ENCODE measurements around the gene CTNNA1.
"Not testable (repeated sequence)": the region's sequence is repeated elsewhere in the genome, so short reads cannot be mapped to it uniquely, and the experiment has no call there.

The CTNNA1 gene

DNA sequence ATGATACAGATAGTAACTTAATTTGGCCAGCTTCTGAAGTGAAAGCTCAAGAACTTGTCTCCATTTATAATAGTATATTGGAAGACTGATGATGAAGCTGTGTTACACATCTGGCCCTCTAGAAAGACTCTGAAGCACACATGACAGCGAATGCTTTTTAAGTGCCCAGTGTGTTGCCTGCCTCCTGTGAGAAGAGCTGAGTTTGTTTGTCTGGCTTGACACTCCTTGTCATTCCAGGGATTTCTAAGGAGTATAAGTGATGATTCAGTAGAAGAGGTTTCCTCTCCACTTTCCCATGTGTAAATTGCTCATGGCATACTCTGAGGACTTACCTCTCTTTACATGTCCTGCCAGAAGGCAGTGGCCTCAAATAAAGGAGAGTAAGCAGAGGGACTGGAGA is 152.3 kb downstream of the CTNNA1 start:
- DNase-seq: no peak

DNA sequence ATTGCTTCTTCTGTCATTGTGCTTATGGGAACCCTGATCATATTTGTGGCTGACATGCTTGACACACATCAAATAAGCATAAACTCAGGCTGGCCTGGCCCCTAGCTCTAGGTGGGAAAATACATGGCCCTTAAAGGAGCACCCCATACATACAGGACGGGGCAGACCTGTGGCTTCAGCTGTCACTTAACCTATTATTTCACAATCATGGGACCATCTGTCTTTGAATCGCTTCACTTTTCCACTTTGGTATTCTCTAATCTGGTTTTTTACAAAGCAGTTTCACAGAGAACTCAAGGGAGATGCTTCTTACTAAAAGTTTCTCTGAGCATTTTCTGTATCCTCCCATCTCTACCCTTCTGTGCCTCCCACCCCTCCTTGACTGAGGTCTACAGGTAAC is 156.5 kb downstream of the CTNNA1 start:
- DNase-seq: no peak

DNA sequence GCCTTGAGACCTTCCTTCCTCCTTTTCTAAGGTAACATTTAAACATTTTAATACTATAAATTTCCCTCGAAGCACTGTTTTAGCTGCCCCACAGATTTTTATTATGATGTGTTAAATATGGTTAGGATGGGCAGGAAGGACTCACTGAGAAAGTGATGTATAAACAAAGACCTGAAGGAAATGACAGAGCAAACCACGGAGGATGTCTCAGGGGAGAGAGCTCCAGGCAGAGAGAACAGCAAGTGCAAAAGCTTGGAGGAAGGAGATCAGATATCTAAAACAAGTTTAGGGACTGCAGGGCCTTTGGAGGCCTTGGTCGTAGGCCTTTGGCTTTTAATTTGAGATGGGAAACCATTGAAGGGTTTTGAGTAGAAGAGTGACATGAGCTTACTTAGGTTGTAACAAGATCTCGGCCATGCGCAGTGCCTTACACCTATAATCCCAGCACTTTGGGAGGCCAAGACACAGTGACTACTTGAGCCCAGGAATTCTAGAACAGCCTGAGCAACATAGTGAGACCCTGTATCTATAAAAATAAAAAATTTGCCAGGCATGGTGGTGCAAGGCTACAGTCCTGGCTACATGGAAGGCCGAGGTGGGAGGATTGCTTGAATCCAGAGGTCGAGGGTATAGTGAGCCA is 157.4 kb downstream of the CTNNA1 start:
- no peak for DNase-seq

DNA sequence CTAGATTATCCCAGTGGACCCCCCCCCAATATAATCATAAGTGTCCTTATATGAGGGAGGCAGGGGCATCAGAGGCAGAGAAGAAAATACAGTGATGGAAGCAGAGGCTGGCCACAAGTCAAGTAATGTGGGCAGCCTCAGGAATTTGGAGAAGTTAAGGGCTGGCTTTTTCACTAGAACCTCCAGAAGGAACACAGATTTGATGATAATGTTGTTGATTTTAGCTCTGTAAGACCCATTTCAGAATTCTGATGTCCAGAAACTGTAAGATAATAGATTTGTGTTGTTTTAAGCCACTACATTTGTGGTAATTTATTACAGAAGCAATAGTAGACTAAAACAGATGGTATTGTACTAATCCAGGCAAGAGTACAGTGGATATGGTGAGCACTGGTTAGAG is 158.2 kb downstream of the CTNNA1 start:
- DNase-seq: no peak

DNA sequence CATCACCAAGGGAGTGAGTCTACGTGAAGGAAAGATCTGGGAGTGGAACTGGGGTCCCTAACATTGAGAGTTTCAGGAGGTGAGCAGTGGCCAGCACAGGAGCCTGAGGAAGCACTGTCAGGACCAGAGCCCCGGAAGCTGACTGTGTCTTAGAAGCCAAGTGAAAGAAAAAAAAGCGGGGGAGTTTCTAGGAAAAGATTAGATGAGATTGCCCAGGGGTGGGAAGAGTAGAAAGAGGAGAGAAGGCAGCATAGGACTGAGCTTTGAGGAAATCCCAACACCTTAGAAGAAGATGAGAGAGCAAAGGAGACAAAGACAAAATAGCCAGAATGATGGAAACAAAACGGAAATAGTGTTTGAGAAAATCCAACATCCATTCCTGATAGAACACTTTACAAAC is 158.9 kb downstream of the CTNNA1 start:
- no peak for DNase-seq

DNA sequence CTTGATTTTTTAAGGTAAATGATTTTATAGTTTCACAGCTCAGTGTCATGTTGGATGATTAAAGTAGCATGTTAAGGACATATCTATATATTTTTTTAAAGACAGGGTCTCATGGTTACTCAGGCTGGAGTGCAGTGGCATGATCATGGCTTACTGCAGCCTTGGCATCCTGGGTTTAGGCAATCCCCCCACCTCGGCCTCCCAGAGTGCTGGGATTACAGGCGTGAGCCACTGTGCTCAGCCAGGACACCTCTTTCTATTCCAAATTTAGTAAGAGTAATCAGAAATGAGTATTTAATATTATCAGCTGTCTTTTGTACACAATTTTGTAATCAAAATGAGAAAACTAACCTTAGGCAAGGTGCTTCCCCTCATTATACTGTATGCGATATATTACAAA is 160.5 kb downstream of the CTNNA1 start:
- DNase-seq: no peak

DNA sequence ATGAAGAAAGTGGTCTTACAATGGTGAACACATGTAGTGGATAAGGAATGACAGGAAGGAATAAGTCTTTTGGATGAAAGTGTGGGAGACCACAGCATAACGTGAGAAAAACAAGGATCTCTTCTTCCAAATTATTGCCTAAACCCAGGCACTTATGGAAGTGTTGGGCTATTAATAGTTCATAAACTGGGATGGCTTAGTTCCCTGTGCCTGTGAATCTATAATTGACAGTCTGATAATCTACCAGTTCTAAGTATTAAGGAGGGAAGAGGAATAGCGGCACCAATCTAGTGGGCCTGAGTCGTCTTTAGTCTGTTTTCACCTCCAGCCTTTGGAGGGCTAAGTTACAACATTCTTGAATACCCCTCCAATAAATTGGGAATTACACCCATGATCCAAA is 161.1 kb downstream of the CTNNA1 start:
- DNase-seq: no peak

DNA sequence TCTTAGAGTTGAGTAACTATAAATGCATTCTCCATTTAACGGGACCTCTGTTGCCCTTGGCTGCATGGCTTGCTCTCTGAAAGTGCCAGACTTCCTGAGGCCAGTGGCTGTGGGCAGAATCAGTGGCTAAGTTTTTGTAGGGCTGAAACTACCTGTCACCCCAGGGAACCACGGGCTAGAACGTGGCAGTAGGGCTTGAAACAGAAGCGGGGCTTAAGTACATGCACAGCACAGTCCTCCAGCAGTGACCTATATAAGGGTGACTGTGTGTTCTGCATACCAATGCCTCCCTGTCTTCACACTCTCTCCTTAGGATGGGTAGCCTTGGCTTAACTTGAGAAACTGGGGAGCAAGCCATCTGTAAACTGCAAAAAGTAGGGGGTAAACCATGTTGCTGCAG is 165.5 kb downstream of the CTNNA1 start:
- no peak for DNase-seq

DNA sequence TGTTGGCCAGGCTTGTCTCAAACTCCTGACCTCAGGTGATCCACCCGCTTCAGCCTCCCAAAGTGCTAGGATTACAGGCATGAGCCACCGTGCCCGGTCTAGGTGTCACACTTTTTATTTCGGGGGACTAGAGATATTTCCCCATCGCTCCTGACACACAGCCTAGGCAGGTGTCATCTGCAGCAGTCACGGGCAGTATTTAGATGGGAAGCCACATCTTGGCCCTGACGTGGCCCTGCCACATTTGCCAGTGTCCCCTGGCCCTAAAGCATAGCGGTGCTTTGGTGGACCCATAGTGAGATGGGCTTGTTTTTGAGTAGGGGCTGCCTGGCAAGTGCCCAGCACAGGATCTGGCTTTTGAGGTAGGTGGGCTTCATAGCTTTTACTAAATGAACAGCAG is 167.0 kb downstream of the CTNNA1 start:
- no peak for DNase-seq

DNA sequence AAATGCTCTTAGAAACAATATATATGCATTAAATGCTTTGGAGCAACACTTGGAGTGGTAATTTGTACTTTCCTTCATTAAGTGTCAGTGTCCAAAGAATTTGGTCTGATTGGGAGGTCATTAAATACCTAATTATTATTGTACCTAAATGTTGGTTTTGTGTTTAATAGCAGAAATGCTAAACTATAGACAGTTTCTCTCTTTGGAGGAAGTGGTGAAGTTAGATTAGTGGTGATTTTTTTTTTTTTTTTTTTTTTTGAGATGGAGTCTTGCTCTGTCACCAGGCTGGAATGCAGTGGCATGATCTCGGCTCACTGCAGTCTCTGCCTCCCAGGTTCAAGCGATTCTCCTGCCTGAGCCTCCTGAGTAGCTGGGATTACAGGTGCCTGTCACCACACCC is 168.1 kb downstream of the CTNNA1 start:
- DNase-seq: not testable (repeated sequence)

DNA sequence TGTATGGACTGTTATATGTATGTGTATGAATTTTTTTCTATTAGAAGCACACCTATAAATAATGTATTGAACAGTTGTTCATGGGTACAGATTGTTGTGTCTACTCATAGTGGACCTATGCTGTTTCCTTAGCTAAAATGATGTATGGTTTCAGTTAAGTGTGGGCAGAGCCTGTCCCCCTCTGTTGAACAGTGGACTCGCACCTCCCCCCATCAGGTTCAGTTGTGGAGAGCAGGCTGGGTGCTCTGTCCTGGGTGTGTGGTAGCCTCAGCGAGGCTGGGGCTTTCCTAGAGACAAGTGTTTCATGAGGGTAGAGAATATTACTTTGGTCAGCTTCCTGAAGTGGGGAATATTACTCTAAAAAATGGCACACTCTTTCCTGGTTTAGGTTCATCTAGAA is 169.3 kb downstream of the CTNNA1 start:
- DNase-seq: no peak

DNA sequence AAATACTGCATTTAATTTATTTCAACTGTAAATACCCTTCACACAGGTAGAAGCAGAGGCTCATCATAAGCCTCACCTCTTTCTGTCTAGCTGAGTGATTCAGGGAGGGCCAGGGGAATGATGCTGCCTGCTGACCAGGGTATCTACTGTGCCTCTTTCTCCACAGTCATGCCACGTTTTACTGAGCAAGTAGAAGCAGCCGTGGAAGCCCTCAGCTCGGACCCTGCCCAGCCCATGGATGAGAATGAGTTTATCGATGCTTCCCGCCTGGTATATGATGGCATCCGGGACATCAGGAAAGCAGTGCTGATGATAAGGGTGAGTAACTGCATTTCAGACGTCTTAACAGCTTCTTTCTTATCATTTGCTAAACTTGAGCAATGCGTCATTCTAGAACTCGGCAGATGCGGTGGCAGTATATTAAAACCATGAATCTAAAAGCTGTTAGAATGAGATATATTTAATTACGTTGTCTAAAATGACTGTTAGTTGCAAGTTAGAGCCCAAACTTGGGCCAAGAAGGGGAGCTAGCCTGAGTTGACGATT is 171.9 kb downstream of the CTNNA1 start:
- no peak for DNase-seq

DNA sequence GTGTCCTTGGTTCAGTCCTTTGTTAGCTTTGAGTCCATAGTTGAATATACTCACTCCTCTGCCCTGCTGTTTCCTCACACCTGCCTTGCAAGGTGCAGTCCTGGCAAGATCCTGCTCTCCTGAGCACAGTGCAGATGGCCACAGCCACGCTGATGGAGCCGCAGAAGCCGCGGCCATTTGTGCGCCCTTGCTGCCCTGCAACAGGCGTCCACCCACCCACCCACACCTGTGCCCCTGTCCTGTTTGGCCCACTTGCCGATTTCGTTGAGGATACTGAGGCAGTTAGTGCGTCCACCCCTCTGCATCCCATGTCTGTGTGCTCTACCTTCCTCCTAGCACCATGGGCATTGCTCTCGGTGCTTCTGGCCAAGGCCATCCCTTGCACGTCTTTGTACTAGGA is 173.0 kb downstream of the CTNNA1 start:
- DNase-seq: no peak

DNA sequence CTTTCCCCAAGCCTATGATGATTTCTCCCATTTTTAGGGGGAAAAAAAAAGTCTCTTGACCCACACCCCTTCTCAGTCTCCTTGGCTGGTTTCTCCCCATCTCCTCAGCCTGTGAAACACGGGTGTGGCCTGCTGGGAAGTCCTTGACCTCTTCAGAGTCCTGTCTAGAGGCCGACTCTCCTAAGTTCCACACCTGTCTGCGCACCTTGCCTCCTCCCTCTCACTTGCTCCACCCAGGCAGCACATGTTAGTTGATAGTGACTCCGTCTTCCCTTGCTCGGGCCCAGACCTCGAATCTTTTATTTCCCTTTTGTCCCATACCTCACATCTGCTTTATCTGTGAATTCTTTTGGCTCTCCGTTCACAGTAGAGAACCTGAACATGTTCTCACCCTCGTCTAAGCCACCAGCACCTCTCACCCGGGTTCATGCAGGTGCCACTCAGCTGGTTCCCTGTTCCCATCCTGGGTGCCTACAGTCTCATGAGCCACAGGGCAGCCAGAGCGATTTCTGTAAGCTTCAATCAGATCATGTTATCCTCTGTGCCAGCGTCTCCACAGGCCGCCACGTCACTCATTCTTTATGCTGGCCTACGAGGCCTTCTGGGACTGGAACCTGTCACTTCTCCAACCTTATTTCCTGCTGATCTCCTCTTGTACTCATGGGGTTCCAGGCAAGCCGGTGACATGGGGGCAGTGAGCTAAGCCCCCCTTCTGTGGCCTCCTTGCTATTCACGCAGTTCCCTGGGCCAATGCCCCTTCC is 173.6 kb downstream of the CTNNA1 start:
- no peak for DNase-seq

DNA sequence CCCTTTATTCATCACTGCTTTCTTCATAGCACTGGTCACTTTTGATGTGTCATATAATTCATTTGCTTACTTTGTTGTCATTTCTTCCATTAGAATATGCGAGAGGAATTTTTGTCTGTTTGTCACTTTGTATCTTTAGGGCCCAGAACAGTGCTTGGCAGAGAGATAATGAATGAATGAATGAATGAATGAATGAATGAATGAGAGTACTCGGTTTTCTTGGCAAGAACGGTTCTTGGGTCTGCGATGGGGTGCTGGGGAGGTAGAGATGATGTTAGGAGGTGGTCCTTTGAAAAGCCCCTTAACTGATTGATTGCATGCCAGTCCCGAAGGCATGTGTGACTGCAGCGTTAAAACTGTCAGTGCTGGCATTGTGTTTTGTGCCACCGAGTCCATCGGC is 174.3 kb downstream of the CTNNA1 start:
- no peak for DNase-seq

DNA sequence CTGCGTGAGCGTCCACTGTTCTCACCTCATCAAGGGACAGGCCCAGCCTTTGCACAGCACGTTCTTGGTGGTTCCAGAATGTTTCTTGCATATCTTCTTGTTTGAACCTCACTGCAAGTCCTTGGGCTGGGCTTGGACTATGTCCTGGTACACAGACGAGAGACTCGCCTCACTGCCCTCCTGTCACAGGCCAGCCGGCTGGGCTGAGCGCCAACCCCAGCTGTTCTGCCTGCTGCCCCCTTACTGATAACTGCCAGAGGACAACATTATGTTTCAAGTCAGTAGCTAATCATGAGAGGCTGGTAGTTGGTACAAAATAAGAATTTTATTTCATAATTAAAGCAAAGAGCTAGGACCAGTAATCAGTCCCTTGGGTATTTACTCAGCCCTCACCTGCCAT is 174.8 kb downstream of the CTNNA1 start:
- no peak for DNase-seq

DNA sequence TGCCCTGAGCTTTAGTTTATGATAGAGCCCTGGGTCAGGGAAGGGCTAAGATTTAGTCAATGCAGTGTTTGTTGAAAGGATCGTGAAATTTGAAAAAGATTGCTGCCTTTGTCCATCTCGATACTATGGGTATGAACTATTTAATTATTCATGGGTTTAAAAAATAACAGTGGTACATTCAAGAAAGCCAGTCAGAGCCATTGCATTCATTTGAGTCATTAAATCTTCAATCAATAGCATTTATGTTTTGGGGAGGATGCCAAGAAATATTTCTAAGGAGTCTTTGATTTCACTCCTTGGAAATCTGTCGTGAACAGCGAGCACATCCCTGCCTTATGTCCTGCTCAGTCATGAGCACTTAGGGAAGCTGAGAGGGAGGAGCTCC is 176.3 kb downstream of the CTNNA1 start:
- DNase-seq: no peak

DNA sequence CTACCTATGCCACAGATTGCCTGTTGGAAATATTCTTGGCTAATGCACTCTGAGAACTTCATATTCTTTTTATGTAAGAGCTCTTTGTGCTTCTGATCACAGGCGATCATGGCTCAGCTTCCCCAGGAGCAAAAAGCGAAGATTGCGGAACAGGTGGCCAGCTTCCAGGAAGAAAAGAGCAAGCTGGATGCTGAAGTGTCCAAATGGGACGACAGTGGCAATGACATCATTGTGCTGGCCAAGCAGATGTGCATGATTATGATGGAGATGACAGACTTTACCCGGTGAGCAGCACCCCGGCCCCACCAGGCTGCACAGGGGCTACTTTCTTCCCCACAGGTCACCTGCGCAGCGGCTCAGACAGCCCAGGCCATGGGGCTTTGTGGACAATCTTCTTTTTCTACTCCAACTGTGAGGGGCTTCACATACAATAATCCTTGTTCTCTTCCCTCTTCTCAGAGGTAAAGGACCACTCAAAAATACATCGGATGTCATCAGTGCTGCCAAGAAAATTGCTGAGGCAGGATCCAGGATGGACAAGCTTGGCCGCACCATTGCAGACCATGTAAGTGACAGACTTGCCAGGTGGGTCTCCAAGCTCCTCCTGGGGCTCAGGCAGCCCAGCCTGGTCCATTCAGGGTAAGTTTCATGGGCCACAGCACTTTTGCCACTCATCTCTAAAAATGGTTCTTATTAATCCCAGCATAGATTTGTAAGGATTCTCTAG is 177.3 kb downstream of the CTNNA1 start:
- DNase-seq: no peak

DNA sequence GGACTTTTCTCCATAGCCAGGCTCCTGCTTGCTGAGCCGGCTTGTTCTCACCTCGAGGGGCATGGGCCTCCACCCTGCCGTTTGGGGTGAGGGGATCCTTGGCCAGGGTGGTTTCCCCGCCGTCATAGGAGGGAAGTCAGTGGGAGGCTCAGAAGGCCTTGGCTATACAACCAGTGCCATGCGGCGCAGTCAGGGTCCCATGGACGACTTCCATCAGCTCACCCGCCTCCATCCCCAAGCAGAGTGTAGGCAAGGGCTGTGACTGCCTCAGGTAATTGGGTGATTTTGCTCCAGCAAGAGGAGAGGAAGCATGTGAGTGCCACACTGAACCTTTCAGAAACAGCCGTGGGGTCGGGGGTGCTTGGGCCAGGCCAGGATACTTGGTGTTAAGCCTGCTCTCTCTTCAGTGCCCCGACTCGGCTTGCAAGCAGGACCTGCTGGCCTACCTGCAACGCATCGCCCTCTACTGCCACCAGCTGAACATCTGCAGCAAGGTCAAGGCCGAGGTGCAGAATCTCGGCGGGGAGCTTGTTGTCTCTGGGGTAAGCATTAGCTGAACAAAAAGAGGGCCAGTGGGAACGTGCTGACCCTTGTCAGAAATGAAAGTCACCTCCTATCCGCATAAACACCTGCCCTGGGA is 179.1 kb downstream of the CTNNA1 start:
- DNase-seq: no peak

DNA sequence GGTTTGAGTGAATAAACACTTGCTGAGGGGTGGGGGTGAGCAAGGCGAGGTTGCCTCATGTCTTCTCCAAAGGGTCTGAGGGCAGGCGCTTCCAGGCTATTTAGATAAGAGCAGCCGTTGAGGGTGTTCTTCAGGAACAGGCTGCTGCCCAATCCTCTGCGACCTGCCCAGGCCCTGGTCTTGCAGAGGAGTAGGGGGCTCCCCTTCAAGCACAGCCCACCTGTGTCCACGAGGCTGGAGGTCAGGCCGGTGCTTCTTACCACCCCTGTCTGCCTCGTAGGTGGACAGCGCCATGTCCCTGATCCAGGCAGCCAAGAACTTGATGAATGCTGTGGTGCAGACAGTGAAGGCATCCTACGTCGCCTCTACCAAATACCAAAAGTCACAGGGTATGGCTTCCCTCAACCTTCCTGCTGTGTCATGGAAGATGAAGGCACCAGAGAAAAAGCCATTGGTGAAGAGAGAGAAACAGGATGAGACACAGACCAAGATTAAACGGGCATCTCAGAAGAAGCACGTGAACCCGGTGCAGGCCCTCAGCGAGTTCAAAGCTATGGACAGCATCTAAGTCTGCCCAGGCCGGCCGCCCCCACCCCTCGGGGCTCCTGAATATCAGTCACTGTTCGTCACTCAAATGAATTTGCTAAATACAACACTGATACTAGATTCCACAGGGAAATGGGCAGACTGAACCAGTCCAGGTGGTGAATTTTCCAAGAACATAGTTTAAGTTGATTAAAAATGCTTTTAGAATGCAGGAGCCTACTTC is 180.5 kb downstream of the CTNNA1 start:
- DNase-seq: no peak

DNA sequence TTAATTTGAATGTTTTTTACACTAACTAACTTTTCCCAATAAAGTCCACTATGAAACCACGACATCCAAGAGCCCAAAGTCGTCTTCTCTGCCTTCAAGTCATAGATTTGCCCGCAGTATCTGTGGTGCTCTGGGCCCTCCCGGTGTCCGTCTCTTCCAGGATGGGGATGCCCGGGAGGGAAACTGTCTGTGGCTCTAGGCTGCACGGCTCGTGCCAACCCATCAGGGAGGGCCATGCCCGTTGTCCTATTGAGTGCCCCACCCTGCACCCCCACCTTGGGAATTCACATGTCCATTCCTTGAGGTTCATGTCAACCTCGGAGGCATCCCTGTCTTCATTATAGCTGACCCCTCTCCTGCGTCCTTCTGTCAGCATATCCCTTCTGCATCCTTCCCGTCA is 181.7 kb downstream of the CTNNA1 start:
- DNase-seq: no peak

DNA sequence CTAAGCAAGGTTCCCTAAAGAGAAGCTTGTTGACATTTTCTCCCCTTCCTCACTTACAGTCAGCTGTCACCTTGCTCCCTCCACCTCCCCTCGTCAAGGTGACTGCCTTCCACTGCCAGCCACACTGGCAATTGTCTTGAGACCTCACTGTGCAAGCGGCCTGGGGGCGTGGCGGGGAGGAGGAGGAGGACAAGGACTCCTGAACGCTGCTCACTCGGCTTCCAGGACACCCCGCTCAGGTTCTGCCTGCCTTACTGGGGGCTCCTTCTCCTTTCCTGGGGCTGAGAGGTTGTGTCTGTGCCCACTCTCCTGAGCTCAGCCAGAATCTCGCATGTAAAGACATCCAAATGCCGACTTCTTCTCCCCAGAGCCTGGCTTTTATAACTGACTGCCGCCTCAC is 182.2 kb downstream of the CTNNA1 start:
- DNase-seq: no peak

All from NCI-H187 treated with DMSO at 0.1 percent for 48 hours (cell line).